B cell (primary cell): ENCODE measurements around the gene SIPA1L2. TPM values are rescaled to one million over a fixed set of nuclear protein-coding genes. Genes with fewer than 3 reads are reported as not detected.

Experiments used
- ATAC-seq: fragments of 200-7000 bp; cut with Tn5 transposase; one replicate; pipeline ENCODE4 v1.10.0; 2021; ENCODE audit warnings: low read depth, mild to moderate bottlenecking, moderate number of reproducible peaks, moderate library complexity
- CTCF ChIA-PET: fragments of 350-600 bp; sonication (Branson Sonifier 250); formaldehyde crosslinking; loops from one replicate; lab custom pipeline; 2021; ENCODE audit warnings: antibody characterized with exemption, inconsistent platforms; lab: Charles Lee
- POLR2A ChIA-PET: fragments of 350-600 bp; sonication (Branson Sonifier 250); formaldehyde crosslinking; loops from one replicate; lab custom pipeline; 2021; ENCODE audit warnings: antibody characterized with exemption; lab: Charles Lee
- DNase-seq: peaks from one replicate; pipeline ENCODE4 v3.0.0; 2013
- H2AFZ ChIP-seq: 2 replicates; pipeline ENCODE4 v1.6.1; 2012; ENCODE audit warnings: mild to moderate bottlenecking, low read depth, low read length; ENCODE audit not compliant: insufficient read depth, poor library complexity, severe bottlenecking
- H3K27ac ChIP-seq, 2 donors: 1 replicate in 1 of 2; 2 replicates in 1 of 2; pipeline ENCODE4 v1.5.1; 2012 to 2013; ENCODE audit warnings: low read length in 2 of 2, mild to moderate bottlenecking in 2 of 2, moderate library complexity in 1 of 2
- H3K27me3 ChIP-seq, 4 experiments: fragments of 200-600 bp in 1 of 4; sonication (generic) in 1 of 4; replicated peaks in 1 of 4; 1 replicate in 2 of 4; 2 replicates in 2 of 4; pipeline versions ENCODE4 v1.6.1 to v1.7.0; 2013 to 2016; ENCODE audit warnings: low read length in 3 of 4, mild to moderate bottlenecking in 2 of 4, mixed read lengths in 1 of 4, moderate library complexity in 1 of 4; ENCODE audit not compliant: insufficient read depth in 4 of 4, control insufficient read depth in 3 of 4; ENCODE audit errors: control extremely low read depth in 1 of 4
- H3K36me3 ChIP-seq, 2 experiments: replicated peaks in 1 of 2; 1 replicate in 1 of 2; 2 replicates in 1 of 2; pipeline versions ENCODE4 v1.6.1 to v1.7.1; 2013; ENCODE audit warnings: low read length in 1 of 2; ENCODE audit not compliant: insufficient read depth in 2 of 2, control insufficient read depth in 1 of 2; ENCODE audit errors: control extremely low read depth in 1 of 2, extremely low read depth in 1 of 2
- H3K4me1 ChIP-seq, 2 donors: fragments of 200-600 bp in 1 of 2; sonication (generic) in 1 of 2; 1 replicate in 1 of 2; 2 replicates in 1 of 2; pipeline versions ENCODE4 v1.5.1 to v1.6.1; 2013 to 2017; ENCODE audit warnings: low read length in 2 of 2; ENCODE audit not compliant: control insufficient read depth in 2 of 2, insufficient read depth in 2 of 2
- H3K4me2 ChIP-seq: replicated peaks from 2 replicates; pipeline ENCODE3; 2012; ENCODE audit warnings: mild to moderate bottlenecking, low read depth, low read length; ENCODE audit not compliant: poor library complexity, severe bottlenecking
- H3K4me3 ChIP-seq, 5 experiments: fragments of 200-600 bp in 1 of 5; sonication (generic) in 1 of 5; 1 replicate in 3 of 5; 2 replicates in 2 of 5; pipeline versions ENCODE4 v1.5.1 to v1.7.0; 2011 to 2016; ENCODE audit warnings: low read length in 4 of 5, mild to moderate bottlenecking in 4 of 5, low read depth in 2 of 5, control low read depth in 1 of 5, moderate library complexity in 1 of 5; ENCODE audit not compliant: insufficient read depth in 1 of 5; ENCODE audit errors: control extremely low read depth in 1 of 5, extremely low read depth in 1 of 5
- H3K79me2 ChIP-seq: fragments of 200-600 bp; sonication (generic); one replicate; pipeline ENCODE4 v1.6.0; 2016; ENCODE audit warnings: low read length; ENCODE audit not compliant: control insufficient read depth, insufficient read depth
- H3K9ac ChIP-seq: fragments of 200-600 bp; sonication (generic); 2 replicates; pipeline ENCODE4 v1.6.1; 2017; ENCODE audit warnings: mild to moderate bottlenecking, low read length, moderate library complexity
- H3K9me3 ChIP-seq, 3 donors: one replicate each; pipeline versions ENCODE4 v1.6.1 to v1.7.1; 2013; ENCODE audit warnings: low read length in 2 of 3; ENCODE audit not compliant: control insufficient read depth in 2 of 3, insufficient read depth in 1 of 3; ENCODE audit errors: control extremely low read depth in 1 of 3
- H4K20me1 ChIP-seq: 2 replicates; pipeline ENCODE4 v1.6.0; 2012; ENCODE audit warnings: mild to moderate bottlenecking, low read length; ENCODE audit not compliant: insufficient read depth, control insufficient read depth, poor library complexity, severe bottlenecking
- H3K27ac Mint-ChIP-seq: one replicate; pipeline ENCODE4 v1.8.0; 2021; ENCODE audit warnings: mixed read lengths
- H3K27me3 Mint-ChIP-seq: one replicate; pipeline ENCODE4 v1.8.0; 2021; ENCODE audit warnings: mixed read lengths
- H3K4me1 Mint-ChIP-seq: one replicate; pipeline ENCODE4 v1.8.0; 2021; ENCODE audit warnings: mixed read lengths
- H3K4me3 Mint-ChIP-seq: one replicate; pipeline ENCODE4 v1.8.0; 2021; ENCODE audit warnings: mixed read lengths
- H3K9me3 Mint-ChIP-seq: one replicate; pipeline ENCODE4 v1.8.0; 2022; ENCODE audit warnings: mixed read lengths; ENCODE audit not compliant: insufficient read depth
- EZH2 ChIP-seq: IDR thresholded peaks from 2 replicates; pipeline ENCODE4 v1.6.1; 2012; ENCODE audit warnings: borderline replicate concordance, low read depth, mild to moderate bottlenecking, moderate library complexity, low read length; ENCODE audit not compliant: insufficient read depth, poor library complexity, severe bottlenecking
- WGBS: methylation state at CpG from one replicate; pipeline ENCODE4 v1.1.5; 2013; ENCODE audit warnings: missing lambda C conversion rate; ENCODE audit not compliant: insufficient coverage; 5-methylcytosine and 5-hydroxymethylcytosine counted together
- intact Hi-C: fragments of 100-400 bp; cut with micrococcal nuclease; formaldehyde crosslinking; loops from one replicate; pipeline ENCODE4 v1.10.0; 2022
- polyA plus RNA-seq: library from polyadenylated mRNA; depleted of rRNA; stranded (reverse); fragments of >200 nt; gene quantifications from 2 replicates; pipeline ENCODE4 v1.2.3, GENCODE V29; 2012
- total RNA-seq, 2 donors: library from RNA; stranded (reverse); fragments of 120-200 nt in 1 of 2; gene quantifications; 1 replicate in 1 of 2; 2 replicates in 1 of 2; pipeline versions ENCODE4 v1.2.3 to v1.2.4, GENCODE V29; 2013 to 2022
- TF ChIP-seq, protein P1 (sequence below): fragments of 200-600 bp; IDR thresholded peaks from one replicate; pipeline ENCODE4 v1.8.0; 2022; ENCODE audit warnings: antibody characterized with exemption, mild to moderate bottlenecking

Gene SIPA1L2
- total and polyA plus RNA-seq, 2 donors (not counting 1 experiment from before 2014, with no cell fraction given) = 0.07 TPM

DNA sequence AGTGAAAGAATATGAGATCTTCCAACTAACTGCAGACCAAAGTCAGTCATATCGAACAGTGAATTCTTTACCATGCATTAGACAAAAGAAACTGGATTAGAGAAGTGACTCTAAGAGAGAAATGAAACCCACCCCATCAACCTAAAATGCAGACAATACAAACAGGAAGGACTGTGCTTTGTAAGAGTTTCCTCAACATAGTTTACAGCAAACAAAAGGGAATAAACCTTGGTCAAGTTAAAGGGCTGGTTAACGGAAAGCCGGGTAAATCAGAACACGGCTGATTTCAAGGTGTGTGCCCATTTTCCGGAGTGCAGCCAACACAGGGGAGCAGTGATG lies 39.2 kb downstream of the SIPA1L2 start:
- CTCF ChIA-PET = no interaction called here
- peaks cover 0 to 4% (median 0%) of the 10 kb centered on the region in 3 donors for H3K9me3 ChIP-seq
- H3K27ac ChIP-seq = no peak overlapping the region
- H3K27me3 ChIP-seq = no peaks in the 10 kb centered on the region
- Mint-ChIP-seq H3K4me3 (peak overlapping the region; percentile 38), H3K27ac (peak overlapping the region; percentile 29), H3K27me3 (no peaks in the 10 kb centered on the region), H3K4me1 (peaks cover 18% of the 10 kb centered on the region), H3K9me3 (no peaks in the 10 kb centered on the region)
- H3K4me1 ChIP-seq = peaks cover 19 to 25% of the 10 kb centered on the region in 2 donors
- no peak overlapping the region for H3K9ac ChIP-seq
- no peaks in the 10 kb centered on the region for H4K20me1 ChIP-seq
- intact Hi-C loops = no loop called here
- TF ChIP-seq, protein P1, sequence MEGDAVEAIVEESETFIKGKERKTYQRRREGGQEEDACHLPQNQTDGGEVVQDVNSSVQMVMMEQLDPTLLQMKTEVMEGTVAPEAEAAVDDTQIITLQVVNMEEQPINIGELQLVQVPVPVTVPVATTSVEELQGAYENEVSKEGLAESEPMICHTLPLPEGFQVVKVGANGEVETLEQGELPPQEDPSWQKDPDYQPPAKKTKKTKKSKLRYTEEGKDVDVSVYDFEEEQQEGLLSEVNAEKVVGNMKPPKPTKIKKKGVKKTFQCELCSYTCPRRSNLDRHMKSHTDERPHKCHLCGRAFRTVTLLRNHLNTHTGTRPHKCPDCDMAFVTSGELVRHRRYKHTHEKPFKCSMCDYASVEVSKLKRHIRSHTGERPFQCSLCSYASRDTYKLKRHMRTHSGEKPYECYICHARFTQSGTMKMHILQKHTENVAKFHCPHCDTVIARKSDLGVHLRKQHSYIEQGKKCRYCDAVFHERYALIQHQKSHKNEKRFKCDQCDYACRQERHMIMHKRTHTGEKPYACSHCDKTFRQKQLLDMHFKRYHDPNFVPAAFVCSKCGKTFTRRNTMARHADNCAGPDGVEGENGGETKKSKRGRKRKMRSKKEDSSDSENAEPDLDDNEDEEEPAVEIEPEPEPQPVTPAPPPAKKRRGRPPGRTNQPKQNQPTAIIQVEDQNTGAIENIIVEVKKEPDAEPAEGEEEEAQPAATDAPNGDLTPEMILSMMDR = no peak
- no peak for TF ChIP-seq EZH2
- POLR2A ChIA-PET = no interaction called here
- H3K4me2 ChIP-seq = peak overlapping the region; percentile 44
- DNase-seq = peak; percentile 29
- no peaks in the 10 kb centered on the region for H3K36me3 ChIP-seq
- no peak for ATAC-seq
- H2AFZ ChIP-seq = no peak overlapping the region
- 80% methylated on average over 1 of the region's 5 CpGs for WGBS
- H3K4me3 ChIP-seq = no peak overlapping the region
- H3K79me2 ChIP-seq = no peaks in the 10 kb centered on the region

DNA sequence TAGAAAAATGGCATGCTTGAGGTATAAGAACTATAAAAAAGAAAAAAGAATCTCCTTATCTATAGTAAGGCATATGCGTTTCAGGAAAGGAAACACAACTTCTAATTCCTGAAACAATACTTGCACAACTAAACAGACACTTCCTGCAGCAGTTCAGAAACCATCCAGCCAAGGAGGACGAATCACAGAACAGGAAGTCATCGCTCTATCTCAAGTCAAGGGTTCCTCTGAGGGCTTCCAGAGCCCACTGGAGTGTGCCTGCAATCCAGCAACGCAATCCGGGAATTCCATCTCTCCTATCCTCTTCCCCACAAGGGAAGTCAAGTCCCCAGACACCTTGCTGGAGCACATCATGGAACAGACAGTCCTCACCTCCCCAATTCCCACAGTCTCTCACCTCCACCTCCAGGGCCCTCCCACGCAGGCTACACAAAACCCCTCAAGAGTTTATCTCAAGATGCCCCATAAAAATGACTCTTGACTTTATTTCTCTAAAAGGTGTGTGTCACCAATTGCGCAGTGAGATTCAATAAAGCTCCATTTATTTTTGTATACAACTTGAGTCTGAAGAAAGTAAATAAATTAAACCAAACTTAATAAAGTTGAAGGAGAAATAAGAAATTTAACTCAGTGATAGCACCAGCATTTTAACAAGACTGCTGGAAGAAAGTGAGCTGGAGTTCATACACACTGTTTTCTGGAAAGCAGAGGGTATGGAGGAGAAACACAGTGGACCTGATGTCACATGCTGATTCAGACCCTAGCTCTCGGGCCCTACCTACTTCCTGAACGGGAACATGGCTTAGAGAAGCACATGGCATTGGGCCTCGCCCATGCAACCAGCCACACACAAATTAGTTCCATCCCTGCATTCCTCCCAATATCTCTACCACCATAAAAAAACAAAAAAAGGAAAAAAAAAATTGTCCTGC lies 39.9 kb downstream of the SIPA1L2 start:
- Histone ChIP-seq H3K4me2 (peak overlapping the region; percentile 44), H3K9me3 (peaks cover 0 to 4% (median 0%) of the 10 kb centered on the region in 3 donors), H3K4me1 (peaks cover 19 to 25% of the 10 kb centered on the region in 2 donors), H3K79me2 (no peaks in the 10 kb centered on the region), H4K20me1 (no peaks in the 10 kb centered on the region), H3K4me3 (no peak overlapping the region), H3K27me3 (no peaks in the 10 kb centered on the region), H3K36me3 (no peaks in the 10 kb centered on the region), H2AFZ (no peak overlapping the region), H3K9ac (no peak overlapping the region), H3K27ac (no peak overlapping the region)
- CTCF ChIA-PET = no interaction called here
- Mint-ChIP-seq H3K27ac (peak overlapping the region; percentile 29), H3K27me3 (no peaks in the 10 kb centered on the region), H3K9me3 (no peaks in the 10 kb centered on the region), H3K4me1 (peaks cover 18% of the 10 kb centered on the region), H3K4me3 (peak overlapping the region; percentile 38)
- DNase-seq = no peak
- no peak for ATAC-seq
- 24% methylated on average over 4 of the region's 10 CpGs for WGBS
- POLR2A ChIA-PET = no interaction called here
- intact Hi-C loops = no loop called here
- no peak for TF ChIP-seq EZH2
- TF ChIP-seq, protein P1 = no peak
